ENCODE data around the gene LBR.

DNA sequence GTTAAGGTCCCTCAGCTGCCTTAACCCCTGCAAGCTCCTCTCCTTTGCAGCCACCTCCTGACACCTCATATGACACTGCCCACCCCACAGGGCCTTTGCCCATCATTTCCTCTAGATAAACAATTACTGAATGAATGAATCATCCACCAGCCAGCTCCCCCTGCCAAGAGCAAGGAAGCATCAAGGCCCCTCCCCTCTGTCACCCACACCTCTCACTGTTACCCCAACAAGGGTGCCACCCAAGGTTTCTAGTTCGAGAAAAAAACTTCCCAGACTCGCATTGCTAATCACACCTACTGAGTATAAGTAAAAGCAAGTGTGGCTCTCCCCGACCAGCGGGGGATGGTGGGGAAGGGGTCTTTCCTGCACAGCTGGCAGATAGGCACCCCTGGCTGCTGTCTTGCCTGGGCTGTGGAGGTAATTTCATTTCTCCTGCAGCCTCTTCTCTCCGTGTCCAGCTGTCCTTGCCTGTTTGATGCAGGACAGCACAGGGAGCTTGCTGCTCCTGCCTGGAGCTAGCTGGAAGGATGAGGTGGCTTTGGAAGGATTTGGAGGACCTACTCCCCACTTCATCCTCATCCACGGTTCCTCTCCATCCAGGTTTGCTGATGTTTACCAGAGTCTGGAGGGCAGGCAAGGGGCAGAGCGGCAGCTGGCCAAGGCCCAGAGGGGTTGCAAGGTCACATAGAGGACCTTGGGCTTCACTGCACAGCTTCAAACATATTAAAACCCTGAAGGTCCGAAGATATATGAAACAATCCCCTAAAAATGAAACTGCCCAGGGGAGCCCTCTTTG lies 33.1 kb upstream of the LBR start:
- TF ChIP-seq POLR2A (IDR thresholded peaks at IDR 0.05; ENCODE audit: low read depth, low read length) (no peak), SPI1 (IDR thresholded peaks at IDR 0.05; ENCODE audit: low read depth, low read length) (no peak), TAF1 (IDR thresholded peaks at IDR 0.05; ENCODE audit: low read depth, low read length) (no peak), POLR2AphosphoS5 (IDR thresholded peaks at IDR 0.05; ENCODE audit: low read depth, low read length) (no peak)

Data from GM12891 (cell line).